Measurements from ENCODE around the gene TIGD1.

GRCh38 chr2:232502911-232503808, 47.2 kb downstream of the TIGD1 start:
- no peak for TF ChIP-seq CTCF (IDR thresholded peaks at IDR 0.05)
- TF ChIP-seq TAF1 (IDR thresholded peaks at IDR 0.05; ENCODE audit: borderline replicate concordance, low read depth, low read length), result no peak
- TF ChIP-seq TCF12 (IDR thresholded peaks at IDR 0.05), result no peak
- TF ChIP-seq TEAD4 (IDR thresholded peaks at IDR 0.05; ENCODE audit: borderline replicate concordance, insufficient read depth), result no peak
- TF ChIP-seq YY1 (IDR thresholded peaks at IDR 0.05; ENCODE audit: low read depth), result no peak
- TF ChIP-seq RXRA (IDR thresholded peaks at IDR 0.05; ENCODE audit: borderline replicate concordance, low read depth), result no peak
- TF ChIP-seq RAD21 (IDR thresholded peaks at IDR 0.05; ENCODE audit: low read length), result no peak
- no peak for TF ChIP-seq JUND (IDR thresholded peaks at IDR 0.05)
- TF ChIP-seq POLR2AphosphoS5 (IDR thresholded peaks at IDR 0.05; ENCODE audit: low read depth, low read length), result no peak
- no peak for TF ChIP-seq EZH2phosphoT487 (IDR thresholded peaks at IDR 0.05; ENCODE audit: borderline replicate concordance, low read depth)
- no peak for TF ChIP-seq MAX (IDR thresholded peaks at IDR 0.05; ENCODE audit: low read depth)
- TF ChIP-seq SIN3A (IDR thresholded peaks at IDR 0.05; ENCODE audit: borderline replicate concordance, low read depth, low read length), result no peak
- TF ChIP-seq RFX5 (IDR thresholded peaks at IDR 0.05; ENCODE audit: low read length), result no peak
- no peak for TF ChIP-seq NFIC (IDR thresholded peaks at IDR 0.05; ENCODE audit: borderline replicate concordance)
